GM04503 (cell line): ENCODE data around the gene IFFO2.

Experiments
- DNase-seq: peaks from one replicate; pipeline ENCODE4 v3.0.0-alpha.2; 2012; ENCODE audit warnings: low read depth

The IFFO2 gene

DNA sequence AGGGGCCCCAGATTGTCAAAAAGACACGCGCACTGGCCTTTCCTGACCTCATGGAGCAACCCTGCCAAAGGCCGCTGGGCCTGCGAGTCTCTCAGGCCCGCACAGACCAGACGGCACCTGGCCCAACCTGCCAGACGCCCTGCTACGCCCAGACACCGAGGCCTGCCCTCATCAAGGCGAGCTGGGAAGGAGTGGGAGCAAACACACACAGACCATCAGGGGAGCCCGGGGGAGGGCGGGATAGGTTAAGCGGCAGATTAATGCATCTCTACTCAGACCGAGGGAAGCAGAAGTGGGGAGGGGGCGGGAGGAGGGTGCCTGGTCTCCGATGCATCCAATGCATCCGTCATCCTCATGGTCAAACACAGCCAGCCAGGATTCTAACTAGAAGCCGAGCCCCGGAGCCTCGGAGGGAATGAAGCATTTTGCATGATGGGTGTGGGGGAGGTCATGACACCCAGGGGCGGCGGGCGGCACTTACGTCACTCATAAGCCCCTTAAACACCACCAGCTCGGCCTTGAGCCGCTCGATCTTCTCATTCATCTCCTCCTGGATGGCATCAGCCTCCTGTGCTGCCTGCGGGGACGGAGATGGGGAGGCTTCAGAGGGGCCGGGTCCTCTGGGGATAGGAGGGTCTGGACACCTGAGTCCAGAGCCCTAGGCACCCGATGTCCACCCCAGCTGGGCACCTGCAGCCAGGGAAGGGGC lies 37.1 kb downstream of the IFFO2 start:
- no peak for DNase-seq

GRCh38 chr1:18918417-18918816 lies 38.1 kb downstream of the IFFO2 start:
- no peak for DNase-seq

GRCh38 chr1:18917071-18917799 lies 39.2 kb downstream of the IFFO2 start:
- no peak for DNase-seq

GRCh38 chr1:18915341-18915740 lies 41.1 kb downstream of the IFFO2 start:
- DNase-seq = no peak

DNA sequence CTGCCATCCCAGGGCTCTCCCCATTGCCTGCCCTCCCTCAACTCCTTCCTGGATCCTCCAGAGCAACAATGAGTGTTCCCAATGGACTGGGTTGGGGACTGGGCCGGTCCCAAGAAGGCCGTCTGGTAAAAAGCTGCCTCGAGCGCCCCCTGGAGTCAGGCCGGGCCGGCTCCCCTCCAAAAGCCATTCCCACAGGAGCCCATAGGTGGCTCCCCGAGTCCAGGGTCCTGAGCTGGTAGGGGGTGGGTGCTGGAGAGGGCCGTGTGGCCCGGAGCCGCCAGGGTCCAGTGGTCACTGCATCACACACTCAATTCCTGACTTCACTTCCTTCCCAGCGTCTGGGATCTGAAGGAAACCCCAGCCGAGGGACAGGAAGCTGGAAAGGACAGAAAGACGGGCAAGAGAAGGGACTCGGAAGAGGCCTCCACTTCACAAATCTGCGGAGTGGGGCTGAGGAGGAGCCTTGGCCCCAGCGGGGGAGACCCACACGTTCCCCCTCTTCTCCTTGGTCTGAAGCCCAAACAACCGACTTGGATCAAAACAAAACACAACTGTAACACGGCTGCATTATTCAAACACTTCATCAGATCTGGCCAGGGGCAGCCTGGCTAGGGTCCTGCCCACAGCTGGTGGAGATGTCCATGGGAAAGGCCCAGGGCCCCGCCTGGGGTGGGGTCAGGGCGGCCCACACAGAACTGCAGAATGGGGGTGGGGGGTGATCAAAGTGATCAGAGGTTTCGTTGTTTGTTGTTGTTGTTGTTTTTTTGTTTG lies 43.2 kb downstream of the IFFO2 start:
- DNase-seq = no peak

GRCh38 chr1:18912550-18912949 lies 43.9 kb downstream of the IFFO2 start:
- no peak for DNase-seq

DNA sequence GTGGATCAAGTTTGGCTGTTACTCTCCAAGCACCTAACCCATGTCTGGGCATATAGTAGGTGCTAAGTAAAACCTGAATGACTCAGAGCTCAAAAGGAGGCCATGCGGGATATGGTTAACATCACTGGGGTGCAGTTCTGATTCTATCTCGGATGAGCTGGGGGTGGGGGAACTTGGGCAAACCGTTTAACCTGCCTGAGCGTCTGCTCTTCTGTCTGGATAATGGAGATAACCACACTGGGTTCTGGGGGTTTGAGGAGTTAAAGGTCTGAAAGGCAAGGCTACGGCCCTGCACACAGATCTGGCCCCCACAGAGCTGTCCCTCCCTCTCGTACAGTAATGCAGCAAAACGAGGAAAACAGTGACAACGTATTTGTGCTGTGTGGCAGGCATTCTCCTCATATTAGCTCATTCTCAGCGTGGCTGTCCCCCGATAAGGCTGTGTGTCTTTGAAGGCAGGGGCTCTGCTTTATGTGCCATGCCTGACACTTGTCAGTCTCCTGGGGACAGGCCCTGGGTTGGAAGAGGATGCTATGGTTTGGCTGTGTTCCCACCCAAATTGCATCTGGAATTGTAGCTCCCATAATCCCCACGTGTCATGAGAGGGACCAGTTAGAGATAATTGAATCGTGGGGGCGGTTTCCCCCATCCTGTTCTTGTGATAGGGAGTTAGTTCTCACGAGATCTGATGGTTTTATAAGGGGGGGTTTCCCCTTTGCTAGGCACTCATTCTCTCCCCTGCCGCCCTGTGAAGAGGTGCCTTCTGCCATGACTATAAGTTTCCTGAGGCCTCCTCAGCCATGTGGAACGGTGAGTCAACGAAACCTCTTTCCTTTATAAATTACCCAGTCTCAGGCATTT lies 47.3 kb downstream of the IFFO2 start:
- DNase-seq = no peak

- DNase-seq = no peak
These were observed 48.3 kb downstream of the IFFO2 start for GRCh38 chr1:18907917-18908845.

- DNase-seq = no peak
These were observed 49.2 kb downstream of the IFFO2 start for GRCh38 chr1:18907021-18907916.

GRCh38 chr1:18903291-18903756 lies 53.2 kb downstream of the IFFO2 start:
- no peak for DNase-seq

- peak; percentile 94 for DNase-seq
These were observed 53.8 kb downstream of the IFFO2 start, which contains the start of gene ALDH4A1 for GRCh38 chr1:18902523-18903290. ALDH4A1 (minus strand) TSS chr1:18902555; CDS start chr1:18902523, 32 bp downstream.

DNA sequence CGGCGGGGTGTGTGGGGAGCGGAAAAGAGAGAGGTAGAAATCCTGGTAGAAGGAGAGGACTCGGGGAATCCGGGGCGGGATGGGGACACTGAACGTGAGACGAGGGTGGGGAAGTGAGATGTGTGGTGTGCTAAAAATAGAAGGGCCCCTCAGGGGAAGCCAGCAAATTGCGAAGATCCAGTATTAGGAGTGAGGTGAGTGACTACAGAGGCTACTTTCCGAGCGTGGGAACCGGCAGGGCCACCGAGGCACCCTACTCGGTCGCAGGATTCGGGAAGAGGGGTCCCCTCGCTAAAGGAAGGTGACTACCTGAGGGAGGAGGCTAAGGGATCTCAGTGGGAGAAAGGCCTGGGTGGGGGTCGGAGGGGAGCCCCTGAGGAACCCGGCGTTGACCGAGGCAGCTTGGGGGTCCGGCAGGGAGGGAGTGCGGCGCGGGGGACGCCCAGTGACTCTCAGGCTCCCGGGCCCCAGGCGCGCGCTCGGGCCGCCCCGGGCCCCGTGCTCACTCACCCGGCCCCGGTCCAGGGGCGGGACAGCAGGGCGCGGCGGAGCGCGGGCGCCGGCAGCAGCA lies 54.4 kb downstream of the IFFO2 start:
- no peak for DNase-seq

DNA sequence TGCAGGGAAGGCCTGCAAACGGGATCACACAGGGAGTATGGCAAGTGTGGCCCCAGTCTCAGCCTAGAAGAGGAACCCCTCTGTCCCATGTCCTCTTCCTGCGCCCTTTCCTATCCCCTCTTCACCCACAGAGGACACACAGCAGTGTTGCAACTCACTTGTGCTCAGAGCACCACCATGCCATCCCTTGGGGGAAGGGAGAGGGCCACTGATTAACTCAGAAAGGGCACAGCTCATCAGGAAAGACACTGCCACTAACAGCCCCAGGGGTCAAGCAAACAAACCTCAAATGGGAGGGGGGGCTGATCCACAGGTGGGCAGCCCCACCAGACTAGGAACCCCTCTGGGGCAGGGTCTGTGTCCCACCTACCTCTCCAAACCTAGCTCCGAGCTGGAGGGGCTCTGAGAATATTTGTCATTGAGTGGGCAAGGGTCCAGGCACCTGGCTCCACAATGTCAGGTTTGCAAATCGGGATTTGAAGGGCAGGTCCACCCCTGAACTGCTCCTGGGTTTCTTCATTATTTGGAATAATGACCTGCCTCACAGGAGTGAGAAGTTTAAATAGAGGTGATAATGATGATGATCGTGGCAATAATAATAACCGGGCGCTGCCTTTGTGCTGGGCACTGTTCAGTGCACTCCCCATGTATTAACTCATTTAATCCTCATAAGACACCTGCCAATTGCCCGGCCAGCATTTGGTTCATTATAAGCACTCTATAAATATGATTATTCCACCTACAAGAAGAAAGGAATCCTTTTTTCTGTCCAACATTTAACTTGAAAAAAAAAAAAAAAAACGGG lies 55.1 kb downstream of the IFFO2 start:
- DNase-seq = no peak

- DNase-seq = no peak
These were observed 56.1 kb downstream of the IFFO2 start for GRCh38 chr1:18900303-18900841.

DNA sequence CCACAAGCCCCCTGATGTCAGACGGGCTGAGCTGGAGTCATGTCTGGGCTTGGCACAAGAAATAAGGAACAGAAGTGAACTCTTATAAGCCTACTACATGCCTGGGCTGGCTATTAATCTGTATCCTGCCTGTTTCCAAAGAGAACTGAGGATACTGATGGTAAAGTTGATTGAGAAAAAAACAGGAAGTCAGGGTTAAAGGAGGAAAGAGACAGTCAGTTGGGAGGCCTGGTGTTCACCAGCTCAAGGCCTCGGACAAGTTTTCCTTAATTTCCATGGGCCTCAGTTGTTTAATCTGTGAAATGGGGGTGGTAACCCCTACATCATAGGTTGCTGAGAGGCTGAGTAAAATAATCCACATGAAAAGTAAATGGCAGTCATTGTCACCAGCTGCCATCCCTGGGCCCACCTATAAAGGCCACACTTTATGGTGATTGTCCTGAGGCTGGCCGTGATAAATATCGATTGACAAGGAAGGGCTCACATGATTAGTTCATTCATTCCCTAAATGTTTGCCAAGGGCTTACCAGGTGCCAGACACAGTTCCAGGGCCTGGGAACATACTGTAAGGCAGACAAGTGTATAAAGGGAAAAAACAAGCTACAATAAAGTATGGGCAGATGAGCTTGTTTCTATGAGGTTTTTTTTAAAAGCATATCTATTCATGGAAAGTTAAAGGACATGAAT lies 57.0 kb downstream of the IFFO2 start:
- DNase-seq = no peak

GRCh38 chr1:18898567-18898966 lies 57.9 kb downstream of the IFFO2 start:
- no peak for DNase-seq

GRCh38 chr1:18895317-18895716 lies 61.2 kb downstream of the IFFO2 start:
- DNase-seq = no peak
